Right renal pelvis (tissue), 4 donors: ENCODE results near the gene EDNRB. TPM values are rescaled to one million over a fixed set of nuclear protein-coding genes. Genes with fewer than 3 reads are reported as not detected.
A peak's percentile ranks its signal among the peaks of the same experiment; 100 is the strongest.
"Not testable (repeated sequence)": the region's sequence is repeated elsewhere in the genome, so short reads cannot be mapped to it uniquely, and the experiment has no call there.

Experiments used
- DNase-seq, 4 donors: peaks; one replicate each; pipeline ENCODE4 v3.0.0-alpha.2; 2013; ENCODE audit warnings: low read depth in 4 of 4, low spot score in 3 of 4, missing footprints in 1 of 4
- polyA plus RNA-seq, 4 donors: library from polyadenylated mRNA; unstranded; fragments of 120-200 nt; gene quantifications; one replicate each; pipeline ENCODE4 v1.2.1, GENCODE V29; 2013; ENCODE audit not compliant: insufficient read length in 4 of 4

Gene EDNRB
- polyA plus RNA-seq = 10 to 100 TPM; 69.1 to 94.7 (median 87.5) TPM

GRCh38 chr13:77918391-77919245 lies at the start of gene EDNRB:
TSS of gene EDNRB (minus strand) at chr13:77918831. CDS start at chr13:77918573, 258 bp downstream.
- peak in 1 of 4 donors; percentile 51 for DNase-seq

DNA sequence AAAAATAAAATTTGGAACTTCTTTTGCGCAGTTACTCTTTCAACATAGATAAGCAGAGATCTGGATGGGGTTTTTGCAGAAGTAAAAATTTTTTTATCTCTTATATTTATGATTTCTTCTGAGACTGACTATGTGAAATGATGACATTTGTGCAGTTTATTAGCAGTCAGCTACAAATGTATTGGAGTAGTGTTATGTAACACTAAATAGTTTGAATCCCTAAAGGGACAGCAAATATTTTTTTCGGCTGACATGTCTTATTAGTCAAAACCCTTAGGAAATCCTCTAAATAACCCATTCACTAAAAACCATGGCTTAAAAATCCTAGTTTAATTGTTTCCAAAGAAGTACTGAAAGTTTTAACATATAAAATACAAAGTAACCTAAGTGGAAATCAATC lies 48.0 kb upstream of the EDNRB start:
- no peak for DNase-seq

- DNase-seq = no peak
Observed at GRCh38 chr13:77952737-77953136, 34.1 kb upstream of the EDNRB start.

GRCh38 chr13:77952276-77952675 lies 33.6 kb upstream of the EDNRB start:
- DNase-seq = no peak

- DNase-seq = peak in 3 of 4 donors; percentile 20 to 44 (median 25)
Observed at GRCh38 chr13:77946522-77946921, 27.9 kb upstream of the EDNRB start.

DNA sequence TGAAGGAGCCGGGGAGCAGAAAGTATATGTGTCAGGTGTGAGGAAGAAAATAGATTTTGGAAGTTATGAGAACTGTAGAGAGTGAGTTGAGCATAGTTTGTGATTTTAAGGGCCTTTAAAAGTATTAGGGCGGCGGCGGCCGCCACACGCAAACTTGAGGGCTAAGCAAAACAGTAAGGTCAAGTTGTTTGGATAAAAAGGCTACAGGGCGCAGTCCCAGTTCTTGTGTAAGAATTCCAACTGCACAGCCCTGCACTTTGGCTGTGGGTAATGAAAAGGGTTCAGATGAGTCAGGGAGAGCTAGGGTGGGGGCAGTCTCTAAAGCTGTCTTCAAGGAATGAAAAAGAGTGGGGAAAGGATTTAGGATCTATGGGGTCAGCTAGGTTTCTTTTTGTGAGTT lies 16.4 kb upstream of the EDNRB start:
- not testable (repeated sequence) for DNase-seq

DNA sequence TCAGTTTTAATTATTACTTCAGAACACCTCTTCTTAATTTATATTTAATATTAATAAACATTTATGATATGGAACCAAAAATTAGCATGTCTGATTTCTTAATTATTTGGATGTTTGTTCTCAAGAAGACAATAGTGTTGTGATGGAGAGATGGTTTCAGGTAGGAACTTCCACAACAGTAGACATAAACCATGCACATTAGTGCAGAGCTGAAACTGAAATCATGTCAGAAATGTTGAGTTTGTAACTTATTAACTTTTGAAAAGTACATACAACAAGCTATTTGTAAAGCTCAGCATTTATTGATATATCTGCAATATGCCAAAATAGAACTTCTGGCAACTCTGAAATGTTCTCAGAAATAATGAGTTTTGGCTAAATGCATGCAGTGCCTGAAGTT lies 11.8 kb upstream of the EDNRB start:
- DNase-seq = no peak

- no peak for DNase-seq
Observed at GRCh38 chr13:77928909-77929308, 10.3 kb upstream of the EDNRB start.

DNA sequence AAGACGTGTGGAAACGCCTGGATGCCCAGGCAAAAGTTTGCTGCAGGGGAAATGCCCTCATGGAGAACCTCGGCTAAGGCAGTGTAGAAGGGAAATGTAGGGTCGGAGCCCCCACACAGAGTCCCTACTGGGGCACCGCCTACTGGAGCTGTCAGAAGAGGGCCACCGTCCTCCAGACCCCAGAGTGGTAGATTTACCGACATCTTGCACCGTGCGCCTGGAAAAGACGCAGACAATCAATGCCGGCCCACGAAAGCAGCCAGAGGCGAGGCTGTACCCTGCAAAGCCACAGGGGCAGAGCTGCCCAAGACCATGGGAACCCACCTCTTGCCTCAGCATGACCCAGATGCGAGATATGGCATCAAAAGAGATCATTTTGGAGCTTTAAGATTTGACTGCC lies 7.0 kb upstream of the EDNRB start:
- DNase-seq = no peak

GRCh38 chr13:77919921-77920294 lies 1.3 kb upstream of the EDNRB start:
- DNase-seq = no peak

DNA sequence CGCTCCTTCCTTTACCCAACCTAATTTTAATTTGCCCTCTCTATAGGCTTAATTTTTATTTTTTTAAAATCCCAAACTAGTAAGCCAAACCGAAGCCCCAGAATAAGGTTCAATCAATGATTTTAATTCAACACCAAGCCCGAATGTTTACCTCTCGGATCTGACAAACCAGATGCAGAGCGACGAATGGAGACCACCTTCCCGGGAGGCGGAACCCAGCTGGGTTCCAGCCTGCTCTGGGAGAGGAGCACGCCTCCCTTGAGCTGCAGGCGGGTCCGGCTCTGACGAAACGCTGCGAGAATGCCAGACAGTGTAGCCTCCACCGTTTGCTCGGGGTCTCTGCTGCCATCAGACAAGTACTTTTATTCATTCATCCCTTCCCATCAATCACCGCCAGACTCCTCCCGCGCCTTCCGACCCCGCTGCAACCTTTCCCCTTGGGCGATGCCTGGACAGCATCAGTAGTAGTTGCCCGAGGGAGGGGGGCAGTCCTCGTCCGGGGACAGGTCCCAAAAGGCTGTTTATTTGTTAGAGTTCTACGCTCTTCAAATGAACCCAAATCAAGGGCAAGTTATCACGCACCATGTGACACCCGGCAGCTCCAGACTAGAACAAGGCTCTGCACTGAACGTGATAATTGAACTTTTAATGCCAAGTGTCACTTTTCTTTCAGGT lies 752 bp upstream of the EDNRB start:
- peak in 2 of 4 donors; percentile 43 to 45 for DNase-seq

GRCh38 chr13:77916488-77916887 lies 2.1 kb downstream of the EDNRB start:
- no peak for DNase-seq

- no peak for DNase-seq
Observed at GRCh38 chr13:77915686-77916085, 2.9 kb downstream of the EDNRB start.

DNA sequence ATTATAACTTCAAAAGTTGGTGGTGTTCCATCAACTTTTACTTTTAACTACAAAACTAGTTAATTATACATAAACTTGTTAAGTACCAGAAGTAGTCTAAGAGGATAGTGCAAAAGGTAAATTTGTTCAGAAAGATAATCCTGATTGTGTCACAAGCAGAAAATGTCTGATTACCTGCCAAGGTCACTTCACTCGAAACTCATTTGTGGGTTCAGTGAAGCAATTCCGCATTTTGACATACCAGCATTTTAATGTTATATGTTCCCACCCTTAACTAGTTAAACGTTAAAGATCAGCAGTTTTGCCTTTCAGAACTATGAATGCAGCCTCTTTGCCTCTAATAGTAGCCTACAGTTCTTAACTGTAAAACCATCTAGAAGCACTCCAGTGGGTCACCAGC lies 5.6 kb downstream of the EDNRB start:
- DNase-seq = no peak

DNA sequence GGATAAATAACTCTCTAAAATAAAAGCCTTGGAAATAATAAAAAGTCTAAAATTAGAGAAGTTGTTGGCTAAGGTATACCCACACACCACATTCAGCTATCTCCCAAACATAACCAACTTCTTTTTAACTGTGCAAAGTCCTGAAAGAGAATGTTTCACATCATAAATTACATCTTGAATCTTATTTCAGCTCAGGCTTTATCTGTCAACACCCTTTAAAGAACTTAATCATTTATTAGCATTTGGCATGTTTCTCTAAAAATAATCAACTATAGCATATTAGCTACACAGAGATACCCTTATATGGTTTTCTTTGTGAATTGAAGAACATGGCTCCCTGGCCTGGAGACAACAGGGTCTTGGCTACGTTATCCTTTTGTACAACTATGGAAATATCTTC lies 6.9 kb downstream of the EDNRB start:
- DNase-seq = no peak

DNA sequence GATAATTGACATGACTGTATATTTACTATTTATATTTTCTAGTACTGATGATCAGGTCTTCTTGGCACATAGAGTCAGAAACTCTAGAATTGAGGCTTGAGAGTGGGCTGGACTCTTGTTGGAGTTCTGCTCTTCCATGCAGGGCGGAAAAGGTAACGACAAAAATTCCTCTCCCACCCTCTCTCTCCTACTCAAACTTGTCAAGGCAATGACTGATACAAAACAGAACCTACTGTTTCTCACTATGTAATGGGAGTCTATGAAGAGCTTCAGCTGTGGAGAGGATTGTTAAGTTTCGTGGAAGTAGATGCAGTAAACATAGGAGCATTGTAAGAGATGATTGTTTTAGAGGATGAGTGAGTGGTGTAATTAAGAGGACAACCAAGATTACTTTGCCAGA lies 8.8 kb downstream of the EDNRB start:
- no peak for DNase-seq

DNA sequence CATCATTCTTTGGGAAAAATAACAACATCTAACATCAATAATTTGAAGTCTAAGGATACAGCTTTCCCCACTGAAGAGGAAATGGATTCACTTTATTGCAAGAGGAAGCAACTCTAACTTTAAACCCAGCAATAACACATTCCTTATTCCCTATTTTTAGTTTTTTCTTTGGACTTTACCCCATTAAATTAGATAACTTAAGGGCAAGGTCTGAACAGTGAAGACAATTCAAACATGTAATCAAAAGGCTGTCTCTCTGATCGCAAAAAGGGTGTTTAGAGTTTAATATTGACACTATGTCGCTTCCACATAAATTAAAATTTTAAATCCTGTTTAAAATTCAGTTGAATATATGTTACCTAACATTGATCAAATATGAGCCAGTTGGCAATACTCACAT lies 10.1 kb downstream of the EDNRB start:
- DNase-seq = no peak

DNA sequence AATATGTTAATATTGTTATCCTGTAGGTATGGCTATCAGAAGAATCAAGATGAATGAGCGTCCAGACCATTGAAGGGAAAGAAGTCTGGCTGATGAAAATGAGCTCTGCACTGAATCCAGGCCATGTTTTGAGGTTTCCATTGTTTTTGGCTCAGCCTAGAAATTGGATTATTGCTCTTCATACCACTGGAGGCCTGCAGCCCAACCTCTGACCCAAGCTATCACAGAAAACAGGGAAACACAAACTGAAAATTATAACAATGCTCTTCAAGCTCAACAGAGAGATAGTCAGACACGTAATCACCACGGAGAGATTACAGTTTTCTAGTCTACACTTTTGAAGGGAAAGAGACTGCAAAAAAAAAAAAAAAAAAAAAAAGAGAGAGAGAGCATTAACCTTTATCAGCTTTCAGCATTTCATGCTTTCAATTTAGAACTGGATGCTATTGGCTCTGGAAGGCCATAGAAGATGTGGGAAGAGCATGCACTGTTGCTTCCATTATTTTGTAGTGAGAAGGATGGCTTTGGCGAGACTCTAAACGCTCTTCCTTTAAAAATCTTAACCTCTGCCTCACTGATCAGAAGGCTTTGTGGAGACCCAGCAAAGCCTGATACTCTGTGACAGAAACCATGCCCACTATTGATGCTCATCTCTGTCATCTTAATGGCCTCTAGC lies 10.8 kb downstream of the EDNRB start:
- no peak for DNase-seq

- no peak for DNase-seq
Observed at GRCh38 chr13:77904031-77904430, 14.6 kb downstream of the EDNRB start.

- DNase-seq = no peak
Observed at GRCh38 chr13:77903435-77903834, 15.2 kb downstream of the EDNRB start.

GRCh38 chr13:77902319-77902963 lies 16.2 kb downstream of the EDNRB start:
- no peak for DNase-seq
